NCI-H460 (cell line): Measurements from ENCODE around the gene PIGL. TPM values are rescaled to one million over a fixed set of nuclear protein-coding genes. Genes with fewer than 3 reads are reported as not detected.
"Not testable (repeated sequence)": the region's sequence is repeated elsewhere in the genome, so short reads cannot be mapped to it uniquely, and the experiment has no call there.

Experiments used
- DNase-seq: peaks from one replicate; pipeline ENCODE4 v3.0.0-alpha.2; 2016; ENCODE audit warnings: low read depth; ENCODE audit errors: extremely low read depth
- total RNA-seq: library from RNA; depleted of rRNA; stranded (reverse); fragments of >200 nt; shearing (Covaris generic); gene quantifications from 2 replicates; pipeline ENCODE4 v1.2.3, GENCODE V29; 2014

Gene PIGL
- total RNA-seq, 1 experiment from 2014 or later: 13.8 TPM

- no peak for DNase-seq
These were observed 55.3 kb downstream of the PIGL start for GRCh38 chr17:16272111-16272840.

- no peak for DNase-seq
These were observed 56.5 kb downstream of the PIGL start for GRCh38 chr17:16273499-16273898.

GRCh38 chr17:16273929-16274339, 56.9 kb downstream of the PIGL start:
- no peak for DNase-seq

DNA sequence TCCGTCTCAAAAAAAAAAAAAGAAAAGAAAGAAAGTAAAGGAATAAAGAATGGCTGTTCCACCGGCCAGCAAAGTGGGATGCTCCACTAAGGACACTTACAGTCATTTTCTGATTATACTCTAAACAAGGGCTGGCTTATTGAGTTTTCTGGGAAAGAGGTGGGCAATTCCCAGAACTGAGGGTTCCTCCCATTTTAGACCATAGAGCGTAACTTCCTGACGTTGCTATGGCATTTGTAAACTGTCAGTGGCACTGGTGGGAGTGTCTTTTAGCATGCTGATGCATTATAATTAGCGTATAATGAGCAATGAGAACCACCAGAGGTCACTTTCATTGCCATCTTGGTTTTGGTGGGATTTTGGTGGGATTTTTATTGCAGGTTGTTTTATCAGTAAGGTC, 58.0 kb downstream of the PIGL start:
- no peak for DNase-seq

GRCh38 chr17:16277163-16277562, 60.2 kb downstream of the PIGL start:
- DNase-seq: no peak

- DNase-seq: no peak
These were observed 64.3 kb downstream of the PIGL start for GRCh38 chr17:16281351-16281750.

- DNase-seq: no peak
These were observed 65.5 kb downstream of the PIGL start for GRCh38 chr17:16282522-16282921.

DNA sequence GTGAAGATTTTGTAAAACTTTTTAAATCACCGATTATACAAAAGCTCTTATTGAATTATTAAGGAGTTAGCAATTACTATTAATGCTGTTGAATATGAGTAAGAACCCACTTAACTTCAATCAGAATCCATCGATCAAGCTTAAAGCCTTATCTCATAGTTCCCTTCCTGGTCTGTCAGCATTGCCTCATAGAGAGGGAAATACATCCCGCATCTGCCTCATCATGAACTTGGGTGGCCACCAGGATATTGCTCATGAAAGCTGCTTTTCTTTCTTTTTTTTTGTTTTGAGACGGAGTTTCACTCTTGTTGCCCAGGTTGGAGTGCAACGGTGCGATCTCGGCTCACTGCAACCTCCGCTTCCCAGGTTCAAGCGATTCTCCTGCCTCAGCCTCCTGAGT, 66.7 kb downstream of the PIGL start:
- DNase-seq: no peak

- DNase-seq: no peak
These were observed 68.6 kb downstream of the PIGL start for GRCh38 chr17:16285646-16286008.

DNA sequence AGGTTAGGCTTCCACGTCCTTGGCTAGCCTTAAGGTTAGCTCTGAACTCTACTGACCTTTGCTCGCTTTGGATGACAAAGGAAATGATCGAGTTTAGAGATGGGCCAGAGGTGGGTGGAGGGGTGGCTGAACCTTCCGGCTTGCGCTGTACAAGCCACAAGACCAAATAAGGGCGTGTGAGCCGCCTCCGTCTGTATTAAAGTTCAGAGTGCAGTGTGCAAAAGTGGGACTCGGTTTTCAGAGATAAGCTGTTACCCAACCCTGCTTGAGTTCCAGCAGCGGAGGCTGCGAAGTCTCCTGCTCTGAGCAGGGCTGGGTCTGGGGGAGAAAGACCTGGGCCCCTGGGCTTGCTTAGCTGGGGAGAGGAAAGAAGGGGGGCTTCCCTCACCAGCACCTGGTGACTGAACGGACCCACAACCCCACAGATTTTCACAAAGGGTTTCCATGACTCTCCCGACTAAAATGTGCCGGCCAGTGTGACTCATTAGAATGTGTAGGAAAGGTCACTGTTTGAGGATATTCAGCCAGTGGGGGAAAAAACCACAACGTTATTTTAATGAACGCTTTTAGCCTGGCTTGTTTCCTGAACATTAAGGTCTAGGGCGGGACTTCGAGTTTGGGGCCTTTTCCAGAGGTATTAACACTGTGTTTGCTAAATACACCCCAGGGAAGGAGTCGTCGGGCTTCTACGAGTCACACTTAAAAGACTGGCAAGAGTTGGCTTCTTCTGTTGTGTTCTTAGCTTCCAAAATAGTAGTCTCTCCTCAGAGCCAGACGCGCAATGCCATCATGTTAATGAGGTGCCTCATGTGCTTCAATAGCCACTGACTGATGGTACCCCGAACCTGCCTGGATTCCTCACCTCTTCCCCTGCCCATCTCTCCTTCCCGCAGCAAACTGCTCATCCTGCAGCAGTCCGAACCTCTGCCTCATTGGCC, 69.3 kb downstream of the PIGL start:
- peak; percentile 89 for DNase-seq

DNA sequence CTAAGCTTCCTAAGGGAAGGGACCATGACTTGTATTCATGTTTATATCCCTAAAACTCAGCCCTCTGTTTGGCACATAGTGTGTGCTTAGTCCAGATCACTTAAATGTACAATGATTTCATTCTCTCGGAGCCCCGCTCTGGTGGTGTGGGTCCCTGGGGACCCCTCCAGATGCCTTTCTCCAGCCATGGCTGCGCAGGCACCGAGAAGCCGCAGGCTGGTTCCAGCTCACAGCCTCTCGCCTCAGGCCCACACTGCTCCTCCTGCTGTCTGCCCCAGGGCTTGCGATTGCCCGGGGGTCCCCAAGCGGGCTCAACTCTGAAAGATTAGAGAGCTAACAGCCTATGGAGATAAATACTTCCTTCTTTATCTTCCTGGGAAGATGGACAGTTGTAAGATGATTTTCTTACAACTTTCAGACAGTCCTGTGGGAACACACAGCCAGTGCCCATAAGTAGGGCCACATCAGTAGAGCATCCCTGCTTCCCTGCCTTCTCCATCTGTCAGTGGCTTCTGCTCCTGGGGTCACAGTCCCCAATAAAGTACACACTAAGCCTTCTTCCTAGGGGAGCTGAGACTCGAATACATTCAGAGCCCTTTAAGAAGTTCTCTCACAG, 70.0 kb downstream of the PIGL start:
- no peak for DNase-seq

GRCh38 chr17:16287563-16288027, 70.6 kb downstream of the PIGL start:
- DNase-seq: peak; percentile 16

- peak; percentile 33 for DNase-seq
These were observed 72.0 kb downstream of the PIGL start for GRCh38 chr17:16288860-16289571.

DNA sequence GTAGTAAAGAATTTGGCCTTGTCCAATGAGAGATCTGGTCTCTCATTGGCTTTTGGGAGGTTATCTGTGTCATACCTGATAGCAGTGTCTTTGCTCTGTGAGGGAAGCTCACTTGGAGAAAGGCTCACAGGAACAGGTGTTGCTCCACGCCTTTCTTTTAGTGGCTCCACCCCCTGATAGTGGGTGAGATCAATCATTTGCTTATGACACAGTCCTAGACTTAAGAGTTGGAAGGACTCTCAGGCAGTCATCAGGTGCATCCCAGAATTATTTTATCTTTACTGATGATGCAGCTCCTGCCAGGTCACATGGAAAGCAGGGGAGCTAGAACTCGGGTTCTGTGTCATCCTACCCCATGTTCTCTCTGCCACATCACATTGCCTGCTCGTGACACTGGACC, 76.9 kb downstream of the PIGL start:
- DNase-seq: no peak

GRCh38 chr17:16294560-16294959, 77.5 kb downstream of the PIGL start:
- DNase-seq: no peak

GRCh38 chr17:16296072-16296471, 79.1 kb downstream of the PIGL start:
- DNase-seq: not testable (repeated sequence)

DNA sequence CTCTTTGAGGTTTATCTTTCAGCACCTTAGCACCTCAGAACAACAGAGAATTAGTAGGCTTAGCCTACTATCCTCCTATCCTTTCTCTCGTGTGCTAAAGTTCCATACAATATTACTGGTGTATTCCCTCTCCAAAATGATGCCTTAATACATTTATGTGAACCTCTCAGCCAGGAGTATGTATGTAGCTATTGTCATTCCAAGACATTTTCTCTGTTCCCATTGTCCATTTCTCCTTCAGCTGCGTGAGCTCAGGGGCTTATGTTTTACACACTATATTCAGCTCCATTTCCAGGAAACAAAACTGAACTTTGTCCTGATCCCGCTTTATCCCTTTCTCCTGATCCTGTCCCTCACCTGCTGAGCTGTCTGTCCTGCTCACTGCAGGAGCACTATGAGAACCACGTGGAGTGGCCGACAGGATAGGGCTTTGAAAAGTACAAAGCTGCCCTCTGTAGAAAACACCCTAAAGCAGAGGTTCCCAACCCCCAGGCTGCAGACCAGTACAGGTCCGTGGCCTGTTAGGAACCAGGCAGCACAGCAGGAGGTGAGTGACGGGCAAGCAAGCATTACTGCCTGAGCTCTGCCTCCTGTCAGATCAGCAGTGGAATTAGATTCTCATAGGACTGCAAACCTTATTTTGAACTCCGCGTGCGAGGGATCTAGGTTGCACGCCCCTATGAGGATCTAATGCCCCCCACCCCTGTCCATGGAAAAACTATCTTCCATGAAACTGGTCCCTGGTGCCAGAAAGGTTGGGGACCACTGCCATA, 80.5 kb downstream of the PIGL start:
- no peak for DNase-seq

- DNase-seq: no peak
These were observed 81.2 kb downstream of the PIGL start for GRCh38 chr17:16298140-16298662.

- DNase-seq: no peak
These were observed 83.5 kb downstream of the PIGL start for GRCh38 chr17:16300554-16300953.
